ENCODE measurements around the gene NFKBIB. TPM values are rescaled to one million over a fixed set of nuclear protein-coding genes. Genes with fewer than 3 reads are reported as not detected.
A peak's percentile ranks its signal among the peaks of the same experiment; 100 is the strongest.

The NFKBIB gene
- total RNA-seq, 1 experiment from 2014 or later: 51.2 TPM

- Histone ChIP-seq H3K27me3 (ENCODE audit: insufficient read depth, low read length) (no peaks in the 10 kb centered on the region), H3K4me3 (replicated peaks in 1 of 2; ENCODE audit: low read depth in 1 of 2, low read length in 2 of 2) (peak overlapping the region; percentile 68 to 85), H3K4me1 (ENCODE audit: control insufficient read depth in 1 of 2, insufficient read depth in 2 of 2, low read length in 2 of 2) (peaks cover 0 to 18% of the 10 kb centered on the region in 2 experiments; a peak in 2 of 4 replicates), H3K9me2 (ENCODE audit: insufficient read depth) (no peaks in the 10 kb centered on the region), H2AFZ (ENCODE audit: low read depth, low read length, poor library complexity, severe bottlenecking) (no peak overlapping the region), H3K36me3 (ENCODE audit: control insufficient read depth in 1 of 2, insufficient read depth in 2 of 2, low read length in 2 of 2) (no peaks in the 10 kb centered on the region; a peak in 1 of 4 replicates), H3K4me2 (ENCODE audit: low read length) (peak overlapping the region; percentile 79), H3K9me3 (ENCODE audit: control insufficient read depth in 1 of 2, insufficient read depth in 1 of 2, low read depth in 1 of 2, low read length in 2 of 2) (peaks cover 0 to 5% of the 10 kb centered on the region in 2 experiments; a peak in 1 of 4 replicates), H3K9ac (ENCODE audit: low read length) (peak overlapping the region; percentile 74), H3K27ac (ENCODE audit: low read depth, low read length) (peak overlapping the region; percentile 59), H3K79me2 (ENCODE audit: insufficient read depth, low read length) (peaks cover 20% of the 10 kb centered on the region), H4K20me1 (ENCODE audit: insufficient read depth) (no peaks in the 10 kb centered on the region)
- TF ChIP-seq, protein P1, sequence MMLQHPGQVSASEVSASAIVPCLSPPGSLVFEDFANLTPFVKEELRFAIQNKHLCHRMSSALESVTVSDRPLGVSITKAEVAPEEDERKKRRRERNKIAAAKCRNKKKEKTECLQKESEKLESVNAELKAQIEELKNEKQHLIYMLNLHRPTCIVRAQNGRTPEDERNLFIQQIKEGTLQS (IDR thresholded peaks at IDR 0.05): no peak
- TF ChIP-seq POLR2AphosphoS5 (IDR thresholded peaks at IDR 0.05; ENCODE audit: low read depth, low read length): no peak
- TF ChIP-seq CEBPB (IDR thresholded peaks at IDR 0.05; ENCODE audit: low read depth): no peak
- no peak for TF ChIP-seq ELF1 (IDR thresholded peaks at IDR 0.05; ENCODE audit: borderline replicate concordance, low read depth)
- TF ChIP-seq SIN3A (IDR thresholded peaks at IDR 0.05; ENCODE audit: low read depth): no peak
- RAD21 ChIA-PET (ENCODE audit: low non-redundant PET in 1 of 2, low total read pairs in 2 of 2, uncharacterized antibody in 2 of 2, unreplicated experiment in 2 of 2): no interaction called here
- POLR2A ChIA-PET: interaction anchor here (1.2 to 1.7 kb wide), 4 partner anchors 12 to 30 kb away, joined by 3 to 7 read pairs (median 4); partner anchors contain the start of genes MRPS12, RINL and SARS2
- intact Hi-C loops (cut with micrococcal nuclease): no loop called here
- TSS peak; percentile 82 for BruUV-seq (replicated peaks)
- ATAC-seq: no peak
- CTCF ChIA-PET: interaction anchor here (0.8 to 1.5 kb wide), 6 partner anchors 13 to 498 kb away, joined by 3 to 12 read pairs (median 4); partner anchors contain the start of genes FAM98C, MRPS12 and SARS2
- DNase-seq (ENCODE audit: low read depth, low spot score): no peak
Observed at GRCh38 chr19:38900202-38900629, 447 bp downstream of the NFKBIB start.

DNA sequence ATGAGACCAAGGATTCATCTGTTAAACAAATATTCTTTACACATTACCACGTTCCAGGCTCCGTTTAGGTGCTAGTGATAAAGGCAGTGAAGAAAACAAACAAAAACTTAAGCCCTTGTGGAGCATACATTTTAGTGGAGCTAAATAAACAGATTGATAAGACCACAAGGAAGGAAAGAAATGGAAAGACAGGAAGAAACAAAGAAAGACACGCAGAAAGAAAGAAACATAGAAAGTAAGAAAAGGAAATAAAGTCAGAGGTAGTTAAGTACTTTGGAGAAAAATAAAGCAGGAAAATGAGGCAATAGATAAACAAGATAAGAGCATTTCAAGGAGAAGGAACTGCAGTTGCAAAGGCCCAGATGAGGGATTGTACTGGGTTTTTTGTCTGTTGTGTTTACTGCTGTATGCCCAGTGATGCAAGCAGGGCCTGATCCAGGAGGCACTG is 998 bp downstream of the NFKBIB start:
- H4K20me1 ChIP-seq (ENCODE audit: insufficient read depth): no peaks in the 10 kb centered on the region
- H3K79me2 ChIP-seq (ENCODE audit: insufficient read depth, low read length): peaks cover 20% of the 10 kb centered on the region
- H3K9ac ChIP-seq (ENCODE audit: low read length): peak overlapping the region; percentile 74
- H3K27me3 ChIP-seq (ENCODE audit: insufficient read depth, low read length): no peaks in the 10 kb centered on the region
- TF ChIP-seq, protein P2, sequence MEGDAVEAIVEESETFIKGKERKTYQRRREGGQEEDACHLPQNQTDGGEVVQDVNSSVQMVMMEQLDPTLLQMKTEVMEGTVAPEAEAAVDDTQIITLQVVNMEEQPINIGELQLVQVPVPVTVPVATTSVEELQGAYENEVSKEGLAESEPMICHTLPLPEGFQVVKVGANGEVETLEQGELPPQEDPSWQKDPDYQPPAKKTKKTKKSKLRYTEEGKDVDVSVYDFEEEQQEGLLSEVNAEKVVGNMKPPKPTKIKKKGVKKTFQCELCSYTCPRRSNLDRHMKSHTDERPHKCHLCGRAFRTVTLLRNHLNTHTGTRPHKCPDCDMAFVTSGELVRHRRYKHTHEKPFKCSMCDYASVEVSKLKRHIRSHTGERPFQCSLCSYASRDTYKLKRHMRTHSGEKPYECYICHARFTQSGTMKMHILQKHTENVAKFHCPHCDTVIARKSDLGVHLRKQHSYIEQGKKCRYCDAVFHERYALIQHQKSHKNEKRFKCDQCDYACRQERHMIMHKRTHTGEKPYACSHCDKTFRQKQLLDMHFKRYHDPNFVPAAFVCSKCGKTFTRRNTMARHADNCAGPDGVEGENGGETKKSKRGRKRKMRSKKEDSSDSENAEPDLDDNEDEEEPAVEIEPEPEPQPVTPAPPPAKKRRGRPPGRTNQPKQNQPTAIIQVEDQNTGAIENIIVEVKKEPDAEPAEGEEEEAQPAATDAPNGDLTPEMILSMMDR (IDR thresholded peaks at IDR 0.05 in 2 of 3, conservative IDR thresholded peaks at IDR 0.05 in 1 of 3; ENCODE audit: borderline replicate concordance in 1 of 3, insufficient read depth in 1 of 3, low read depth in 2 of 3, low read length in 2 of 3): no peak
- TF ChIP-seq EZH2 (IDR thresholded peaks at IDR 0.05): no peak
- TF ChIP-seq, protein P1 (IDR thresholded peaks at IDR 0.05): no peak
- no peak for TF ChIP-seq REST (IDR thresholded peaks at IDR 0.05; ENCODE audit: low read depth)
- TF ChIP-seq SRF (IDR thresholded peaks at IDR 0.05; ENCODE audit: low read depth): no peak
- intact Hi-C loops (cut with micrococcal nuclease): no loop called here
- H3K27ac ChIP-seq (ENCODE audit: low read depth, low read length): no peak overlapping the region; the same call in 1 of the 2 replicates
- ChIA-PET CTCF (interaction anchor here (1.3 to 1.5 kb wide), 3 partner anchors 13 to 498 kb away, joined by 4 to 10 read pairs (median 5); partner anchors contain the start of gene FAM98C), POLR2A (interaction anchor here (1.2 to 1.7 kb wide), 4 partner anchors 13 to 30 kb away, joined by 3 to 7 read pairs (median 4); partner anchors contain the start of genes MRPS12, RINL and SARS2), RAD21 (ENCODE audit: low non-redundant PET in 1 of 2, low total read pairs in 2 of 2, uncharacterized antibody in 2 of 2, unreplicated experiment in 2 of 2) (no interaction called here)
- H3K9me3 ChIP-seq (ENCODE audit: control insufficient read depth in 1 of 2, insufficient read depth in 1 of 2, low read depth in 1 of 2, low read length in 2 of 2): peaks cover 0 to 5% of the 10 kb centered on the region in 2 experiments; a peak in 1 of 4 replicates
- ATAC-seq (no peak), DNase-seq (ENCODE audit: low read depth, low spot score) (no peak)
- no peak overlapping the region for H2AFZ ChIP-seq (ENCODE audit: low read depth, low read length, poor library complexity, severe bottlenecking)
- H3K4me2 ChIP-seq (ENCODE audit: low read length): peak overlapping the region; percentile 79
- BruUV-seq (replicated peaks): no TSS peak
- H3K36me3 ChIP-seq (ENCODE audit: control insufficient read depth in 1 of 2, insufficient read depth in 2 of 2, low read length in 2 of 2): peaks cover 0 to 5% of the 10 kb centered on the region in 2 experiments; a peak in 1 of 4 replicates
- no peaks in the 10 kb centered on the region for H3K9me2 ChIP-seq (ENCODE audit: insufficient read depth)
- H3K4me3 ChIP-seq (replicated peaks in 1 of 2; ENCODE audit: low read depth in 1 of 2, low read length in 2 of 2): peak overlapping the region; percentile 68 to 85
- H3K4me1 ChIP-seq (ENCODE audit: control insufficient read depth in 1 of 2, insufficient read depth in 2 of 2, low read length in 2 of 2): peaks cover 0 to 18% of the 10 kb centered on the region in 2 experiments; a peak in 2 of 4 replicates
